ENCODE data around the gene CRKL. TPM values are rescaled to one million over a fixed set of nuclear protein-coding genes. Genes with fewer than 3 reads are reported as not detected.

CRKL gene
- total RNA-seq, 1 experiment from 2014 or later = 87.7 TPM

GRCh38 chr22:20980938-20981722 lies 63.9 kb downstream of the CRKL start:
- DNase-seq (ENCODE audit: low read depth, low spot score) (no peak), ATAC-seq (no peak)
- H3K27me3 ChIP-seq (ENCODE audit: insufficient read depth, low read length) = no peaks in the 10 kb centered on the region
- POLR2A ChIA-PET = interaction anchor here (1.6 kb wide), 1 partner anchor 21 kb away, joined by 5 read pairs; no protein-coding TSS in a partner anchor
- H3K9me3 ChIP-seq (ENCODE audit: control insufficient read depth in 1 of 2, insufficient read depth in 1 of 2, low read depth in 1 of 2, low read length in 2 of 2) = peaks cover 4 to 10% of the 10 kb centered on the region in 2 experiments; a peak in 1 of 4 replicates
- H2AFZ ChIP-seq (ENCODE audit: low read depth, low read length, poor library complexity, severe bottlenecking) = no peak overlapping the region
- H3K4me1 ChIP-seq (ENCODE audit: control insufficient read depth in 1 of 2, insufficient read depth in 2 of 2, low read length in 2 of 2) = peaks cover 6 to 18% of the 10 kb centered on the region in 2 experiments; a peak in 2 of 4 replicates
- H3K4me2 ChIP-seq (ENCODE audit: low read length) = peak overlapping the region; percentile 99
- H3K9me2 ChIP-seq (ENCODE audit: insufficient read depth) = no peaks in the 10 kb centered on the region
- intact Hi-C loops (cut with micrococcal nuclease) = loop anchor here (5.0 kb wide), 1 partner anchor 179 kb away; no protein-coding TSS in a partner anchor
- CTCF ChIA-PET = interaction anchor here (1.4 to 1.5 kb wide), 2 partner anchors 10 to 23 kb away, joined by 4 to 5 read pairs; no protein-coding TSS in a partner anchor
- H3K27ac ChIP-seq (ENCODE audit: low read depth, low read length) = peak overlapping the region; percentile 80
- H3K9ac ChIP-seq (ENCODE audit: low read length) = peak overlapping the region; percentile 93
- RAD21 ChIA-PET (ENCODE audit: low non-redundant PET in 1 of 2, low total read pairs in 2 of 2, uncharacterized antibody in 2 of 2, unreplicated experiment in 2 of 2) = no interaction called here
- peaks cover 2 to 9% of the 10 kb centered on the region in 2 experiments; a peak in 1 of 4 replicates for H3K36me3 ChIP-seq (ENCODE audit: control insufficient read depth in 1 of 2, insufficient read depth in 2 of 2, low read length in 2 of 2)
- H3K79me2 ChIP-seq (ENCODE audit: insufficient read depth, low read length) = peaks cover 24% of the 10 kb centered on the region
- H4K20me1 ChIP-seq (ENCODE audit: insufficient read depth) = no peaks in the 10 kb centered on the region
- TSS peak; percentile 85 for BruUV-seq (replicated peaks)
- H3K4me3 ChIP-seq (replicated peaks in 1 of 2; ENCODE audit: low read depth in 1 of 2, low read length in 2 of 2) = peak overlapping the region; percentile 77 to 89
- no peak for TF ChIP-seq CBX3 (IDR thresholded peaks at IDR 0.05; ENCODE audit: low read depth)

GRCh38 chr22:20981787-20982562 lies 64.8 kb downstream of the CRKL start, which contains the start of gene LZTR1:
TSS of gene LZTR1 (plus strand) at chr22:20982297. CDS start at chr22:20982372, 75 bp downstream.
- CTCF ChIA-PET = interaction anchor here (0.6 to 1.5 kb wide), 9 partner anchors 9 to 661 kb away, joined by 3 to 7 read pairs (median 4); no protein-coding TSS in a partner anchor
- Histone ChIP-seq H3K4me1 (ENCODE audit: control insufficient read depth in 1 of 2, insufficient read depth in 2 of 2, low read length in 2 of 2) (peaks cover 6 to 18% of the 10 kb centered on the region in 2 experiments; a peak in 2 of 4 replicates), H3K9me2 (ENCODE audit: insufficient read depth) (no peaks in the 10 kb centered on the region), H3K9ac (ENCODE audit: low read length) (peak within 1 kb of the TSS; percentile 93), H3K27me3 (ENCODE audit: insufficient read depth, low read length) (no peaks in the 10 kb centered on the region), H3K36me3 (ENCODE audit: control insufficient read depth in 1 of 2, insufficient read depth in 2 of 2, low read length in 2 of 2) (peaks cover 4 to 9% of the 10 kb centered on the region in 2 experiments; a peak in 1 of 4 replicates), H2AFZ (ENCODE audit: low read depth, low read length, poor library complexity, severe bottlenecking) (no peak within 1 kb of the TSS), H3K4me3 (replicated peaks in 1 of 2; ENCODE audit: low read depth in 1 of 2, low read length in 2 of 2) (peak within 1 kb of the TSS; percentile 77 to 89), H3K79me2 (ENCODE audit: insufficient read depth, low read length) (peaks cover 24% of the 10 kb centered on the region), H3K4me2 (ENCODE audit: low read length) (peak within 1 kb of the TSS; percentile 99), H4K20me1 (ENCODE audit: insufficient read depth) (no peaks in the 10 kb centered on the region), H3K27ac (ENCODE audit: low read depth, low read length) (peak within 1 kb of the TSS; percentile 80), H3K9me3 (ENCODE audit: control insufficient read depth in 1 of 2, insufficient read depth in 1 of 2, low read depth in 1 of 2, low read length in 2 of 2) (peaks cover 4 to 10% of the 10 kb centered on the region in 2 experiments; a peak in 1 of 4 replicates)
- RAD21 ChIA-PET (ENCODE audit: low non-redundant PET in 1 of 2, low total read pairs in 2 of 2, uncharacterized antibody in 2 of 2, unreplicated experiment in 2 of 2) = interaction anchor here in 1 of 2 experiments (0.5 kb wide), 1 partner anchor 167 kb away, joined by 5 read pairs; no protein-coding TSS in a partner anchor
- POLR2A ChIA-PET = interaction anchor here (0.9 to 1.6 kb wide), 7 partner anchors 9 to 96 kb away, joined by 3 to 21 read pairs (median 5); no protein-coding TSS in a partner anchor
- DNase-seq (ENCODE audit: low read depth, low spot score) (peak; percentile 50), ATAC-seq (peak; percentile 95)
- no TSS peak for BruUV-seq (replicated peaks)
- intact Hi-C loops (cut with micrococcal nuclease) = loop anchor here (2.0 to 5.0 kb wide), 2 partner anchors 21 to 180 kb away; partner anchors contain the start of gene THAP7
- TF ChIP-seq SIN3A (IDR thresholded peaks at IDR 0.05; ENCODE audit: low read depth) = peak; percentile 97
- TF ChIP-seq YY1 (IDR thresholded peaks at IDR 0.05; ENCODE audit: extremely low read depth, insufficient replicate concordance, low read depth, low read length) = no peak
- TF ChIP-seq ELF1 (IDR thresholded peaks at IDR 0.05; ENCODE audit: borderline replicate concordance, low read depth) = no peak; the same call in 1 of the 2 replicates
- TF ChIP-seq TCF7L2 (IDR thresholded peaks at IDR 0.05; ENCODE audit: borderline replicate concordance, extremely low read depth, insufficient read depth, insufficient read length) = no peak
- no peak for TF ChIP-seq ATF3 (IDR thresholded peaks at IDR 0.05)
- TF ChIP-seq EZH2phosphoT487 (IDR thresholded peaks at IDR 0.05; ENCODE audit: borderline replicate concordance) = no peak
- TF ChIP-seq SP1 (IDR thresholded peaks at IDR 0.05; ENCODE audit: low read depth) = no peak; the same call in 1 of the 2 replicates
- TF ChIP-seq MAX (IDR thresholded peaks at IDR 0.05) = peak; percentile 93
- TF ChIP-seq EZH2 (IDR thresholded peaks at IDR 0.05) = no peak
- TF ChIP-seq ZFX (IDR thresholded peaks at IDR 0.05) = peak; percentile 97
- TF ChIP-seq JUND (IDR thresholded peaks at IDR 0.05) = no peak
- TF ChIP-seq REST (IDR thresholded peaks at IDR 0.05; ENCODE audit: low read depth) = no peak

All from HCT116 (cell line).